K562 (cell line): ENCODE measurements around the gene DUOX2. TPM values are rescaled to one million over a fixed set of nuclear protein-coding genes. Genes with fewer than 3 reads are reported as not detected.

Experiments used
- ATAC-seq: fragments of 200-7000 bp; cut with Tn5 transposase; 3 replicates; pipeline ENCODE4 v1.9.1; 2020; ENCODE audit warnings: moderate library complexity
- BruUV-seq: library from RNA; stranded (reverse); fragments of 400-500 nt; replicated peaks from 2 replicates; lab custom pipeline; 2021; lab: Mats Ljungman, UMichigan
- CTCF ChIA-PET: fragments of 300-600 bp; formaldehyde crosslinking; extraction: SDS; loops from one replicate; lab custom pipeline; 2021; ENCODE audit warnings: low intra/inter-chr PET ratio; lab: Yijun Ruan, JAX
- POLR2A ChIA-PET: fragments of 300-600, 350-650 bp; sonication (Branson Sonifier 250); formaldehyde crosslinking; extraction: SDS; loops from one replicate; lab custom pipeline; 2021; ENCODE audit warnings: antibody characterized with exemption, inconsistent platforms; lab: Yijun Ruan, JAX
- DNase-seq, 4 experiments: peaks; one replicate each; pipeline versions ENCODE4 v3.0.0 to v3.0.0-alpha.2; 2011 to 2018; ENCODE audit warnings: low spot score in 3 of 4, mixed read lengths in 3 of 4; ENCODE audit errors: extremely low read depth in 1 of 4
- FAIRE-seq: peaks from 2 replicates; lab custom pipeline; 2011; peaks lifted over from hg19 to GRCh38; lab: Jason Lieb, UNC
- H2AFZ ChIP-seq: 2 replicates; pipeline ENCODE4 v1.6.0; 2011; ENCODE audit warnings: low read depth, low read length, control low read depth, inconsistent platforms
- H3K27ac ChIP-seq: fragments of 200-600 bp; 3 replicates; pipeline ENCODE4 v1.8.0; 2011; ENCODE audit warnings: low read depth, mild to moderate bottlenecking, control low read depth, inconsistent platforms, low read length, moderate library complexity, mixed read lengths; ENCODE audit errors: extremely low read depth
- H3K27me3 ChIP-seq, 2 experiments: fragments of 300-600 bp in 1 of 2; 2 replicates in 1 of 2; 3 replicates in 1 of 2; pipeline versions ENCODE4 v1.6.0 to v1.8.0; 2011; ENCODE audit warnings: inconsistent platforms in 2 of 2, low read length in 2 of 2, mild to moderate bottlenecking in 1 of 2, mixed read lengths in 1 of 2, moderate library complexity in 1 of 2; ENCODE audit not compliant: control insufficient read depth in 2 of 2, insufficient read depth in 2 of 2
- H3K36me3 ChIP-seq: fragments of 300-600 bp; 3 replicates; pipeline ENCODE4 v1.8.0; 2011; ENCODE audit warnings: mild to moderate bottlenecking, low read length, inconsistent platforms; ENCODE audit not compliant: control insufficient read depth, insufficient read depth
- H3K4me1 ChIP-seq, 2 experiments: fragments of 200-600 bp in 1 of 2; replicated peaks in 1 of 2; 2 replicates in 1 of 2; 3 replicates in 1 of 2; pipeline versions ENCODE4 v1.5.1 to v1.8.0; 2011; ENCODE audit warnings: inconsistent platforms in 2 of 2, low read length in 2 of 2, mild to moderate bottlenecking in 1 of 2, mixed read lengths in 1 of 2, moderate library complexity in 1 of 2; ENCODE audit not compliant: control insufficient read depth in 2 of 2, insufficient read depth in 2 of 2
- H3K4me2 ChIP-seq: 2 replicates; pipeline ENCODE4 v1.6.1; 2011; ENCODE audit warnings: low read length, control low read depth, inconsistent platforms, mixed read lengths; ENCODE audit not compliant: insufficient read depth
- H3K4me3 ChIP-seq: fragments of 200-600 bp; sonication (generic), shearing (Covaris generic); 2 replicates; pipeline ENCODE4 v1.5.1; 2016; ENCODE audit warnings: control low read depth, inconsistent platforms
- H3K79me2 ChIP-seq: fragments of 200-600 bp; 3 replicates; pipeline ENCODE4 v1.8.0; 2011; ENCODE audit warnings: low read length, inconsistent platforms; ENCODE audit not compliant: control insufficient read depth, insufficient read depth
- H3K9ac ChIP-seq, 2 experiments: 2 replicates each; pipeline versions ENCODE4 v1.6.0 to v1.6.1; 2011; ENCODE audit warnings: low read depth in 2 of 2, low read length in 2 of 2, control low read depth in 1 of 2, inconsistent platforms in 1 of 2, mild to moderate bottlenecking in 1 of 2, mixed read lengths in 1 of 2; ENCODE audit not compliant: insufficient read depth in 1 of 2
- H3K9me1 ChIP-seq: one replicate; pipeline ENCODE4 v1.6.0; 2011; ENCODE audit warnings: inconsistent platforms, mild to moderate bottlenecking, low read length, moderate library complexity; ENCODE audit not compliant: control insufficient read depth, insufficient read depth
- H3K9me3 ChIP-seq: replicated peaks from 2 replicates; pipeline ENCODE4 v1.5.1; 2011; ENCODE audit warnings: low read depth, low read length, inconsistent platforms; ENCODE audit not compliant: control insufficient read depth, insufficient read depth
- H4K20me1 ChIP-seq: replicated peaks from 2 replicates; pipeline ENCODE4 v1.6.1; 2011; ENCODE audit warnings: low read length, inconsistent platforms, mixed read lengths; ENCODE audit not compliant: control insufficient read depth, insufficient read depth
- ATF7 ChIP-seq: fragments of 450-650 bp; IDR thresholded peaks from 2 replicates; pipeline ENCODE4 v1.7.1; 2014; ENCODE audit warnings: mild to moderate bottlenecking, moderate library complexity
- MBD2 ChIP-seq: sonication (generic); IDR thresholded peaks from 2 replicates; pipeline ENCODE4 v1.6.1; 2016; ENCODE audit warnings: low read depth, borderline replicate concordance
- TCF3 ChIP-seq: sonication (generic); formaldehyde crosslinking; IDR thresholded peaks from 2 replicates; pipeline ENCODE4 v1.4.0; 2020; ENCODE audit warnings: mild to moderate bottlenecking, missing genetic modification reagents
- ZBTB33 ChIP-seq: sonication (generic); formaldehyde crosslinking; IDR thresholded peaks from 2 replicates; pipeline ENCODE4 v1.8.1; 2023; ENCODE audit warnings: mild to moderate bottlenecking, missing genetic modification reagents
- ZBTB7A ChIP-seq: IDR thresholded peaks from 2 replicates; pipeline ENCODE4 v1.6.1; 2011; ENCODE audit warnings: low read depth, mild to moderate bottlenecking, low read length, moderate library complexity, borderline replicate concordance; ENCODE audit not compliant: control insufficient read depth
- ZNF282 ChIP-seq: sonication (generic); formaldehyde crosslinking; IDR thresholded peaks from 2 replicates; pipeline ENCODE4 v1.8.1; 2023; ENCODE audit warnings: missing genetic modification reagents
- WGBS: fragments of 100-300 bp; shearing (Covaris generic); methylation state at CpG from one replicate; pipeline ENCODE4 v1.1.6; 2016; ENCODE audit warnings: low coverage, mixed read lengths; ENCODE audit not compliant: insufficient coverage; ENCODE audit errors: missing lambda C conversion rate; 5-methylcytosine and 5-hydroxymethylcytosine counted together
- in situ Hi-C: fragments of 300-500 bp; cut with MboI; formaldehyde crosslinking; loops from 4 replicates; pipeline ENCODE4 v1.15.0; 2018; ENCODE audit warnings: inconsistent platforms, mixed read lengths
- intact Hi-C: fragments of 100-400 bp; cut with micrococcal nuclease; formaldehyde crosslinking; loops from 2 replicates; pipeline ENCODE4 v1.14.2; 2022
- polyA plus RNA-seq, 8 experiments: library from polyadenylated mRNA; depleted of rRNA in 4 of 8; stranded (reverse) in 5 of 8; unstranded in 3 of 8; fragments of >200 nt; fragmentation: Nextera tagmentation in 2 of 8; fragmentation: Illumina TruSeq in 1 of 8; extraction: Ambion mirVana in 2 of 8; extraction: Trizol in 1 of 8; gene quantifications; 2 replicates each; pipeline versions ENCODE4 v1.2.1 to v1.2.3, GENCODE V29; 2011 to 2014; ENCODE audit warnings: inconsistent platforms in 1 of 8, missing spikeins in 1 of 8
- total RNA-seq, 7 experiments: library from RNA; depleted of rRNA in 6 of 7; stranded (reverse); fragments of >200 nt in 6 of 7; fragmentation: Illumina TruSeq in 2 of 7; extraction: Trizol in 2 of 7; gene quantifications; 2 replicates each; pipeline versions ENCODE4 v1.2.1 to v1.2.3, GENCODE V29; 2011 to 2021; ENCODE audit warnings: low replicate concordance in 1 of 7
- TF ChIP-seq, protein P1 (sequence below): fragments of 450-650 bp; conservative IDR thresholded peaks from 2 replicates; pipeline ENCODE4 v1.6.1; 2016; ENCODE audit warnings: missing genetic modification characterization, low read depth, mild to moderate bottlenecking, control low read depth, missing compliant biosample characterization

DUOX2 gene
- total and polyA plus RNA-seq, 9 of the 15 experiments (the other 6 are each of a cell fraction or from before 2014, with no cell fraction given) = 0.01 to 0.03 (median 0.02) TPM; not detected in 6

GRCh38 chr15:45112591-45113379, 1.2 kb downstream of the DUOX2 start:
- intact Hi-C loops (no loop called here), in situ Hi-C loops (loop anchor here (25.0 kb wide), 1 partner anchor 150 kb away; the partner anchor contains the start of gene TERB2)
- H3K79me2 ChIP-seq = no peaks in the 10 kb centered on the region
- FAIRE-seq = no peak
- DNase-seq = no peak
- ChIA-PET POLR2A (interaction anchor here (0.5 kb wide), 1 partner anchor 9 kb away, joined by 3 read pairs; no protein-coding TSS in a partner anchor), CTCF (no interaction called here)
- no peaks in the 10 kb centered on the region for H4K20me1 ChIP-seq
- no TSS peak for BruUV-seq
- no peaks in the 10 kb centered on the region for H3K36me3 ChIP-seq
- H3K9me3 ChIP-seq = no peaks in the 10 kb centered on the region
- ATAC-seq = no peak
- no peak overlapping the region for H2AFZ ChIP-seq
- H3K9ac ChIP-seq = no peak overlapping the region; a peak in 1 of 4 replicates
- H3K27me3 ChIP-seq = peaks cover 2 to 24% of the 10 kb centered on the region in 2 experiments; a peak in 3 of 5 replicates
- no peak overlapping the region for H3K27ac ChIP-seq
- no peak overlapping the region for H3K4me3 ChIP-seq
- H3K4me1 ChIP-seq = peaks cover 0 to 30% of the 10 kb centered on the region in 2 experiments; a peak in 2 of 5 replicates
- no peaks in the 10 kb centered on the region for H3K9me1 ChIP-seq
- TF ChIP-seq ZBTB7A (no peak), MBD2 (no peak), ATF7 (no peak), ZBTB33 (CRISPR knock-in tag) (peak; percentile 48; the same call in 1 of the 2 replicates), TCF3 (CRISPR knock-in tag) (no peak), ZNF282 (CRISPR knock-in tag) (no peak)
- TF ChIP-seq, protein P1, sequence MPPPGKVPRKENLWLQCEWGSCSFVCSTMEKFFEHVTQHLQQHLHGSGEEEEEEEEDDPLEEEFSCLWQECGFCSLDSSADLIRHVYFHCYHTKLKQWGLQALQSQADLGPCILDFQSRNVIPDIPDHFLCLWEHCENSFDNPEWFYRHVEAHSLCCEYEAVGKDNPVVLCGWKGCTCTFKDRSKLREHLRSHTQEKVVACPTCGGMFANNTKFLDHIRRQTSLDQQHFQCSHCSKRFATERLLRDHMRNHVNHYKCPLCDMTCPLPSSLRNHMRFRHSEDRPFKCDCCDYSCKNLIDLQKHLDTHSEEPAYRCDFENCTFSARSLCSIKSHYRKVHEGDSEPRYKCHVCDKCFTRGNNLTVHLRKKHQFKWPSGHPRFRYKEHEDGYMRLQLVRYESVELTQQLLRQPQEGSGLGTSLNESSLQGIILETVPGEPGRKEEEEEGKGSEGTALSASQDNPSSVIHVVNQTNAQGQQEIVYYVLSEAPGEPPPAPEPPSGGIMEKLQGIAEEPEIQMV = no peak
- 54% methylated on average over 28 of the region's 58 CpGs for WGBS
- H3K4me2 ChIP-seq = no peak overlapping the region
